Measurements from ENCODE around the gene MAGI2. TPM values are rescaled to one million over a fixed set of nuclear protein-coding genes. Genes with fewer than 3 reads are reported as not detected.

The MAGI2 gene
- total RNA-seq, 3 donors from 2014 or later (not counting 1 experiment from before 2014, with no cell fraction given), result 0.09 to 0.48 (median 0.27) TPM

DNA sequence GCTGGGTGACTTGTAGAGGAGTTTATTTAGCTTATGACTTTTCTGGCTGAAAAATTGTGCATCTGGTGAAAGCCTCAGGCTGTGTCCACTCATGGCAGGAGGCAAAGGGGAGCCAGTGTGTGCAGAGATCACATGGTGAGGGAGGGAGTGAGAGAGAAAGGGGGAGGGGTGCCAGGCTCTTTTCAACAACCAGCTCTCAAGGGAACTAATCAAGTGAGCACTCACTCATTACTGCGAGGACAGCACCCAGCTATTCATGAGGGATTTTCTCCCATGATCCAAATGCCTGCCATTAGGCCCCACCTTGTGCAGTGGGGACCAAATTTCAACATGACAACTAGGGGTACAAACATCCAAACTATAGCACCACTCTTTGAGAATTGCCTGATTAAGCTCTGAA lies 590.2 kb downstream of the MAGI2 start:
- Histone ChIP-seq H3K36me3 (ENCODE audit: control insufficient read depth, insufficient read depth, low read length) (no peaks in the 10 kb centered on the region), H3K4me3 (ENCODE audit: low read length) (no peak overlapping the region), H3K27me3 (ENCODE audit: control insufficient read depth, insufficient read depth, low read length) (no peaks in the 10 kb centered on the region), H3K27ac (ENCODE audit: low read length) (no peak overlapping the region), H3K4me1 (ENCODE audit: control insufficient read depth, insufficient read depth, low read length) (no peaks in the 10 kb centered on the region), H3K9me3 (ENCODE audit: control insufficient read depth, insufficient read depth, low read length) (no peaks in the 10 kb centered on the region)
- intact Hi-C loops (cut with micrococcal nuclease), result no loop called here
- H3K27me3 Mint-ChIP-seq (ENCODE audit: low read depth in 2 of 2), result no peaks in the 10 kb centered on the region
- 56% methylated on average over 1 of the region's 1 CpG for WGBS (ENCODE audit: insufficient coverage)
- TF ChIP-seq CTCF (IDR thresholded peaks at IDR 0.05), result no peak
- H3K9me3 Mint-ChIP-seq, result peaks cover 17 to 21% of the 10 kb centered on the region in 2 donors
- H3K4me3 Mint-ChIP-seq, result no peak overlapping the region
- no peaks in the 10 kb centered on the region for H3K36me3 Mint-ChIP-seq
- H3K27ac Mint-ChIP-seq, result no peak overlapping the region
- H3K4me1 Mint-ChIP-seq, result no peaks in the 10 kb centered on the region
- no peak for DNase-seq
- ATAC-seq, result no peak

- Mint-ChIP-seq H3K4me1 (no peaks in the 10 kb centered on the region), H3K9me3 (peaks cover 17 to 23% of the 10 kb centered on the region in 2 donors), H3K4me3 (no peak overlapping the region), H3K36me3 (no peaks in the 10 kb centered on the region), H3K27me3 (ENCODE audit: low read depth in 2 of 2) (no peaks in the 10 kb centered on the region), H3K27ac (no peak overlapping the region)
- H3K4me3 ChIP-seq (ENCODE audit: low read length), result no peak overlapping the region
- intact Hi-C loops (cut with micrococcal nuclease), result no loop called here
- H3K4me1 ChIP-seq (ENCODE audit: control insufficient read depth, insufficient read depth, low read length), result no peaks in the 10 kb centered on the region
- H3K27ac ChIP-seq (ENCODE audit: low read length), result no peak overlapping the region
- ATAC-seq, result no peak
- H3K36me3 ChIP-seq (ENCODE audit: control insufficient read depth, insufficient read depth, low read length), result no peaks in the 10 kb centered on the region
- no peak for TF ChIP-seq CTCF (IDR thresholded peaks at IDR 0.05)
- no peaks in the 10 kb centered on the region for H3K27me3 ChIP-seq (ENCODE audit: control insufficient read depth, insufficient read depth, low read length)
- 100% methylated on average over 2 of the region's 3 CpGs for WGBS (ENCODE audit: insufficient coverage)
- no peak for DNase-seq
- H3K9me3 ChIP-seq (ENCODE audit: control insufficient read depth, insufficient read depth, low read length), result no peaks in the 10 kb centered on the region
Observed at GRCh38 chr7:78862411-78862900, 591.0 kb downstream of the MAGI2 start.

- intact Hi-C loops (cut with micrococcal nuclease), result no loop called here
- H3K9me3 ChIP-seq (ENCODE audit: control insufficient read depth, insufficient read depth, low read length), result no peaks in the 10 kb centered on the region
- no peak overlapping the region for H3K27ac ChIP-seq (ENCODE audit: low read length)
- no peaks in the 10 kb centered on the region for H3K36me3 Mint-ChIP-seq
- H3K4me3 ChIP-seq (ENCODE audit: low read length), result no peak overlapping the region
- H3K27ac Mint-ChIP-seq, result no peak overlapping the region
- H3K36me3 ChIP-seq (ENCODE audit: control insufficient read depth, insufficient read depth, low read length), result no peaks in the 10 kb centered on the region
- H3K4me1 ChIP-seq (ENCODE audit: control insufficient read depth, insufficient read depth, low read length), result no peaks in the 10 kb centered on the region
- H3K4me1 Mint-ChIP-seq, result no peaks in the 10 kb centered on the region
- TF ChIP-seq CTCF (IDR thresholded peaks at IDR 0.05), result no peak
- no peak for DNase-seq
- 95% methylated on average over 2 of the region's 6 CpGs for WGBS (ENCODE audit: insufficient coverage)
- H3K4me3 Mint-ChIP-seq, result no peak overlapping the region
- no peak for ATAC-seq
- H3K27me3 Mint-ChIP-seq (ENCODE audit: low read depth in 2 of 2), result no peaks in the 10 kb centered on the region
- H3K9me3 Mint-ChIP-seq, result peaks cover 9 to 12% of the 10 kb centered on the region in 2 donors
- H3K27me3 ChIP-seq (ENCODE audit: control insufficient read depth, insufficient read depth, low read length), result no peaks in the 10 kb centered on the region
Observed at GRCh38 chr7:78852951-78853350, 600.5 kb downstream of the MAGI2 start.

- H3K36me3 ChIP-seq (ENCODE audit: control insufficient read depth, insufficient read depth, low read length), result no peaks in the 10 kb centered on the region
- Mint-ChIP-seq H3K4me3 (no peak overlapping the region), H3K9me3 (peaks cover 6 to 16% of the 10 kb centered on the region in 2 donors), H3K27ac (no peak overlapping the region), H3K4me1 (no peaks in the 10 kb centered on the region), H3K27me3 (ENCODE audit: low read depth in 2 of 2) (no peaks in the 10 kb centered on the region), H3K36me3 (no peaks in the 10 kb centered on the region)
- DNase-seq, result no peak
- no peaks in the 10 kb centered on the region for H3K9me3 ChIP-seq (ENCODE audit: control insufficient read depth, insufficient read depth, low read length)
- no peak overlapping the region for H3K27ac ChIP-seq (ENCODE audit: low read length)
- TF ChIP-seq CTCF (IDR thresholded peaks at IDR 0.05), result no peak
- no peak for ATAC-seq
- no peak overlapping the region for H3K4me3 ChIP-seq (ENCODE audit: low read length)
- no peaks in the 10 kb centered on the region for H3K4me1 ChIP-seq (ENCODE audit: control insufficient read depth, insufficient read depth, low read length)
- whole genome bisulfite sequencing (ENCODE audit: insufficient coverage), result 86% methylated on average over 2 of the region's 3 CpGs
- no peaks in the 10 kb centered on the region for H3K27me3 ChIP-seq (ENCODE audit: control insufficient read depth, insufficient read depth, low read length)
- intact Hi-C loops (cut with micrococcal nuclease), result no loop called here
Observed at GRCh38 chr7:78850093-78850740, 603.2 kb downstream of the MAGI2 start.

Data from natural killer cell (primary cell).